Spinal cord (tissue), 10 donors: ENCODE data around the gene PIK3C2B. TPM values are rescaled to one million over a fixed set of nuclear protein-coding genes. Genes with fewer than 3 reads are reported as not detected.
A peak's percentile ranks its signal among the peaks of the same experiment; 100 is the strongest.

Source experiments
- DNase-seq, 6 donors: peaks; one replicate each; pipeline versions ENCODE4 v3.0.0 to v3.0.0-alpha.2; 2013 to 2015; ENCODE audit warnings: low spot score in 6 of 6, low read depth in 4 of 6
- H3K27ac ChIP-seq: one replicate; pipeline ENCODE4 v1.5.1; 2013; ENCODE audit warnings: low read depth, low read length, control low read depth
- H3K27me3 ChIP-seq: one replicate; pipeline ENCODE4 v1.6.1; 2013; ENCODE audit warnings: low read length; ENCODE audit not compliant: control insufficient read depth, insufficient read depth
- H3K36me3 ChIP-seq: one replicate; pipeline ENCODE4 v1.6.1; 2013; ENCODE audit warnings: low read length; ENCODE audit not compliant: control insufficient read depth, insufficient read depth
- H3K4me1 ChIP-seq: one replicate; pipeline ENCODE4 v1.6.1; 2013; ENCODE audit warnings: low read length; ENCODE audit not compliant: control insufficient read depth, insufficient read depth
- H3K4me3 ChIP-seq: one replicate; pipeline ENCODE4 v1.5.1; 2013; ENCODE audit warnings: low read depth, low read length, control low read depth
- H3K9me3 ChIP-seq: one replicate; pipeline ENCODE4 v1.6.1; 2013; ENCODE audit warnings: low read length; ENCODE audit not compliant: control insufficient read depth, insufficient read depth
- WGBS: methylation state at CpG from one replicate; pipeline ENCODE4 v1.1.5; 2013; ENCODE audit warnings: missing lambda C conversion rate; ENCODE audit not compliant: insufficient coverage; 5-methylcytosine and 5-hydroxymethylcytosine counted together
- long read RNA-seq, 4 donors: transcript quantifications; one replicate each; lab custom pipeline, GENCODE V29; 2026
- polyA plus RNA-seq, 2 donors: library from polyadenylated mRNA; unstranded; fragments of 120-200 nt; gene quantifications; one replicate each; pipeline ENCODE4 v1.2.1, GENCODE V29; 2013; ENCODE audit not compliant: insufficient read length in 2 of 2
- total RNA-seq, 2 donors: library from RNA; depleted of rRNA in 1 of 2; stranded (reverse); fragments of 120-200 nt in 1 of 2; fragments of >200 nt in 1 of 2; gene quantifications; one replicate each; pipeline versions ENCODE4 v1.2.3 to v1.2.4, GENCODE V29; 2013 to 2014
- donor health status: healthy.

The PIK3C2B gene, protein sequence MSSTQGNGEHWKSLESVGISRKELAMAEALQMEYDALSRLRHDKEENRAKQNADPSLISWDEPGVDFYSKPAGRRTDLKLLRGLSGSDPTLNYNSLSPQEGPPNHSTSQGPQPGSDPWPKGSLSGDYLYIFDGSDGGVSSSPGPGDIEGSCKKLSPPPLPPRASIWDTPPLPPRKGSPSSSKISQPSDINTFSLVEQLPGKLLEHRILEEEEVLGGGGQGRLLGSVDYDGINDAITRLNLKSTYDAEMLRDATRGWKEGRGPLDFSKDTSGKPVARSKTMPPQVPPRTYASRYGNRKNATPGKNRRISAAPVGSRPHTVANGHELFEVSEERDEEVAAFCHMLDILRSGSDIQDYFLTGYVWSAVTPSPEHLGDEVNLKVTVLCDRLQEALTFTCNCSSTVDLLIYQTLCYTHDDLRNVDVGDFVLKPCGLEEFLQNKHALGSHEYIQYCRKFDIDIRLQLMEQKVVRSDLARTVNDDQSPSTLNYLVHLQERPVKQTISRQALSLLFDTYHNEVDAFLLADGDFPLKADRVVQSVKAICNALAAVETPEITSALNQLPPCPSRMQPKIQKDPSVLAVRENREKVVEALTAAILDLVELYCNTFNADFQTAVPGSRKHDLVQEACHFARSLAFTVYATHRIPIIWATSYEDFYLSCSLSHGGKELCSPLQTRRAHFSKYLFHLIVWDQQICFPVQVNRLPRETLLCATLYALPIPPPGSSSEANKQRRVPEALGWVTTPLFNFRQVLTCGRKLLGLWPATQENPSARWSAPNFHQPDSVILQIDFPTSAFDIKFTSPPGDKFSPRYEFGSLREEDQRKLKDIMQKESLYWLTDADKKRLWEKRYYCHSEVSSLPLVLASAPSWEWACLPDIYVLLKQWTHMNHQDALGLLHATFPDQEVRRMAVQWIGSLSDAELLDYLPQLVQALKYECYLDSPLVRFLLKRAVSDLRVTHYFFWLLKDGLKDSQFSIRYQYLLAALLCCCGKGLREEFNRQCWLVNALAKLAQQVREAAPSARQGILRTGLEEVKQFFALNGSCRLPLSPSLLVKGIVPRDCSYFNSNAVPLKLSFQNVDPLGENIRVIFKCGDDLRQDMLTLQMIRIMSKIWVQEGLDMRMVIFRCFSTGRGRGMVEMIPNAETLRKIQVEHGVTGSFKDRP (N-terminal part only)
- total RNA-seq (10 to 100 TPM; 23.9 to 24.5 TPM), polyA plus RNA-seq (10 to 100 TPM; 27.1 to 39.8 TPM)
- long read RNA-seq, donor 1, partial matches to known transcripts, result 0 of 2 reads
- long read RNA-seq, donor 1, other reads (novel, unspliced or antisense), result 0 of 2 reads
- long read RNA-seq, donor 2, partial matches to known transcripts, result 0 of 2 reads
- long read RNA-seq, donor 2, other reads (novel, unspliced or antisense), result 0 of 2 reads
- long read RNA-seq, donor 3, partial matches to known transcripts, result 10 of 11 reads
- long read RNA-seq, donor 3, other reads (novel, unspliced or antisense), result 0 of 11 reads
- long read RNA-seq, donor 4, partial matches to known transcripts, result 0 of 5 reads
- long read RNA-seq, donor 4, other reads (novel, unspliced or antisense), result 0 of 5 reads

DNA sequence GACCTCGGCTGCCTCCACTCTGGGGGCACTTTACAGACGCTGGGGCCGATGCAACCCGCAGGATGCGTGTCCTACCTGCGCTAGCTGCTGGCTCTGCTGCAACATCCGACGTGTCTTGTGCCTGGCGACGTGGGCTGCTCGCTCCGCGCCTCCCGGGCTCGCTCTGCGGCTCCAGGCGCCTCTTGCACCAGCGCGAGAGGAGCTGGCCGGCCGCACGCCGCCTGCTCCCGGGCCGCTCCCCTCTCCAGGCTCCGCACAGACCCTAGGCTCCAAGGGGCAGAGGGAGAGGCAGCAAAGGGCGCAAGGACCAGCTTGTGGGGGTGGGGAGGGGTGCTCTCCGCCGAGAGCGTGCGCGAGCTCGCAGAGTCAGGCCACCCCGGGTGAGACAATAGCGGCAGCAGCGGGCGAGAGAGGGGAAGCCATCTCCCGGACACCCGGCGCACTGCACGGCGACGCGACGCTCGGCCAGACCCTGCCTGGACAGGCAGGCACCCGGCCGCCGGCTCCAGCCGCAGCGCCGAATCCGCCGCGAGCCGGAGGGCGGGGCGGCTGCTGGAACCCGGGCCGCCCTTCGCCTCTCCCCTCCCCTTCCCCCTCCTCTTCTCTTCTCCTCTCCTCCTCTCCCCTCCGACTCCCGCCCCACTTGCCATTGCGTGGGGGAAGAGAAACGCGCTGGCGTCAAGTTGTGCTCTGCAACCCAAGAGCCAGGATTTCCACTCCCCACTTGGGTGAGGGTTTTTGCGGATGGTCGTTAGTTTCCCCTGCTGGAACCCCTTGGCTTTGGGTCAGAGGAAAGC lies at the start of gene PIK3C2B:
Gene PIK3C2B (minus strand): TSS at position 525 of the 797 bp plus-strand sequence. CDS start 25,003 bp downstream, outside the sequence.
- Histone ChIP-seq H3K4me1 (peaks cover 15% of the 10 kb centered on the region), H3K4me3 (peak within 1 kb of the TSS; percentile 86), H3K27me3 (no peaks in the 10 kb centered on the region), H3K36me3 (no peaks in the 10 kb centered on the region), H3K27ac (peak within 1 kb of the TSS; percentile 92), H3K9me3 (no peaks in the 10 kb centered on the region)
- under 1% methylated on average over 61 of the region's 69 CpGs for WGBS
- DNase-seq, result peak in 5 of 6 donors; percentile 70 to 96 (median 82)

DNA sequence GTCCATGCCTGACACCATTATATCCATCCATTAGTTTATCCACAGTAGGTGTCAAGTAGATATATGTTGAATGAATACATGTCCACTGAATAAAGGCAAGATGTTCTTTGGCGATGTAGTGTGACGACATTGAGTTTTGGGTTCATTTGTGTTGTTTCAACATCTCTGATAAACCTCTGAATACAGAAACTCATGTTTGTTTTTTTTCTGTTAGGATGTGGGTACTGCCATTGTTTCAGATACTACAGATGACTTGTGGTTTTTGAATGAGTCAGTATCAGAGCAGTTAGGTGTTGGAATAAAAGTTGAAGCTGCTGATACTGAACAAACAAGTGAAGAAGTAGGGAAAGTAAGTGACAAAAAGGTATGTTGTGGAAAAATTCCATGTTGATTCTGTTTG lies 49.7 kb upstream of the PIK3C2B start:
- H3K4me1 ChIP-seq, result no peaks in the 10 kb centered on the region
- no peaks in the 10 kb centered on the region for H3K9me3 ChIP-seq
- H3K27me3 ChIP-seq, result no peaks in the 10 kb centered on the region
- no peak overlapping the region for H3K27ac ChIP-seq
- DNase-seq, result no peak
- no peak overlapping the region for H3K4me3 ChIP-seq
- 100% methylated on average over 2 of the region's 2 CpGs for WGBS
- H3K36me3 ChIP-seq, result peaks cover 36% of the 10 kb centered on the region

GRCh38 chr1:204541626-204542025 lies 47.0 kb upstream of the PIK3C2B start:
- Histone ChIP-seq H3K36me3 (peaks cover 39% of the 10 kb centered on the region), H3K9me3 (no peaks in the 10 kb centered on the region), H3K4me1 (no peaks in the 10 kb centered on the region), H3K27ac (no peak overlapping the region), H3K27me3 (no peaks in the 10 kb centered on the region), H3K4me3 (no peak overlapping the region)
- no peak for DNase-seq
- no CpG with 5 or more reads among the region's 2 CpGs for WGBS

- Histone ChIP-seq H3K36me3 (peaks cover 49% of the 10 kb centered on the region), H3K27ac (no peak overlapping the region), H3K9me3 (no peaks in the 10 kb centered on the region), H3K4me3 (no peak overlapping the region), H3K4me1 (no peaks in the 10 kb centered on the region), H3K27me3 (no peaks in the 10 kb centered on the region)
- DNase-seq, result no peak
Measured at GRCh38 chr1:204532832-204533231, 38.2 kb upstream of the PIK3C2B start.

- H3K27me3 ChIP-seq, result no peaks in the 10 kb centered on the region
Measured at GRCh38 chr1:204530932-204531331, 36.3 kb upstream of the PIK3C2B start.

DNA sequence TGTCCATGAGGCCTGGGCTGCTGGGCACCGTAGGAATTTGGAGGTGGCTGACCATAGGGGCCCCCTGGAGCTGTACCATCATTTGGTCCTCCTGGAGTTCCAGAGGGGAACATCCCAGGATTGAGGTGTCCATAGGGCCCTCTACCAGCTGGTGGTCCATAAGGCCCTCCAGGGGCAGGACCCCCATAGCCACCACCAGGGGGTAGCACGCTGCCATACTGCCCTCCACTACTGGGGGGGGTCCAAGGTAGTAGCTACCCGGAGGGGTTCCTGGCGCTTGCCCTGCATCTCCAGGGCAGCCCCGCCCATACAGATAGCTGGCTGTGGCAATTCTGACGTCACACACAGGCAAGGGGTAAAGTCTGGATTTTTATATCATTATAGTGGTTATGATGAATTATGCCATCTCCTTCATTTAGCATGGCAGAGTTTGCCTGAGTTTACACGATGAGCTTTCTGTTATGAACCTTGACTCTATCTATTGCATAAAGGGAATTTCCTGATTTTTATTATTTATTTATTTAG lies 34.8 kb upstream of the PIK3C2B start:
- WGBS, result 94% methylated on average over 4 of the region's 7 CpGs
- H3K4me3 ChIP-seq, result no peak overlapping the region
- no peak overlapping the region for H3K27ac ChIP-seq
- H3K9me3 ChIP-seq, result no peaks in the 10 kb centered on the region
- no peak for DNase-seq
- H3K4me1 ChIP-seq, result no peaks in the 10 kb centered on the region
- H3K27me3 ChIP-seq, result no peaks in the 10 kb centered on the region
- H3K36me3 ChIP-seq, result peaks cover 55% of the 10 kb centered on the region

More at GRCh38 chr1:204530932-204531331, 36.3 kb upstream of the PIK3C2B start:
- no CpG with 5 or more reads among the region's 1 CpG for WGBS
- H3K4me3 ChIP-seq, result no peak overlapping the region
- no peak overlapping the region for H3K27ac ChIP-seq
- peaks cover 59% of the 10 kb centered on the region for H3K36me3 ChIP-seq
- no peak for DNase-seq
- no peaks in the 10 kb centered on the region for H3K9me3 ChIP-seq
- H3K4me1 ChIP-seq, result no peaks in the 10 kb centered on the region

DNA sequence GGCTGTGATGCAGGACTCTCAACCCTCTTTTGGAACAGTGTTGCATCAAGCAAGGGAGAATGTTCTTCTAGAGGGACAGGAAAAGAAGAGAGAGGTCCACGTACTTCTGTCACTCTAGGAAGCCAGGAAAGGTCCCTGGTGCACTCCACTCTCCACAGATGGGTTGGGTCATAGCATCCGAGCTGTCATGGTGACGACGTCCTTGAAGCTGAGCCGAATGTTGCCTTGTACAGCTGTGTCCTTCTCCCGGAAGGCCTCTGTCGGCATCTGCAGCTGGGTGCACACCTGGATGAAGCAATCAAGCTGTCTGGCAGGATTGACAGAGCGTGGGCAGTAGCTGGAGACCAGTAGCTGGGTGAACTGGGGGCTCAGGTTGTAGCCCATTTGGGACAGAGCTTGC lies 34.1 kb upstream of the PIK3C2B start:
- no peak overlapping the region for H3K27ac ChIP-seq
- H3K4me1 ChIP-seq, result no peaks in the 10 kb centered on the region
- H3K36me3 ChIP-seq, result peaks cover 50% of the 10 kb centered on the region
- 89% methylated on average over 7 of the region's 8 CpGs for WGBS
- DNase-seq, result no peak
- no peaks in the 10 kb centered on the region for H3K9me3 ChIP-seq
- H3K27me3 ChIP-seq, result no peaks in the 10 kb centered on the region
- no peak overlapping the region for H3K4me3 ChIP-seq

- Histone ChIP-seq H3K4me1 (no peaks in the 10 kb centered on the region), H3K27me3 (no peaks in the 10 kb centered on the region), H3K27ac (no peak overlapping the region), H3K36me3 (peaks cover 46% of the 10 kb centered on the region), H3K9me3 (no peaks in the 10 kb centered on the region), H3K4me3 (no peak overlapping the region)
- WGBS, result 80% methylated on average over 3 of the region's 5 CpGs
- no peak for DNase-seq
Measured at GRCh38 chr1:204528241-204528640, 33.6 kb upstream of the PIK3C2B start.
